ES-I3 (cell line): ENCODE data around the gene SDHB.

ENCODE experiments used
- H3K36me3 ChIP-seq: 2 replicates; pipeline ENCODE4 v1.6.1; 2013; ENCODE audit warnings: mild to moderate bottlenecking, low read length, control low read depth, moderate library complexity; ENCODE audit not compliant: insufficient read depth
- H3K4me1 ChIP-seq: 2 replicates; pipeline ENCODE4 v1.6.1; 2013; ENCODE audit warnings: mild to moderate bottlenecking, control low read depth, low read length; ENCODE audit not compliant: insufficient read depth
- H3K9ac ChIP-seq: 2 replicates; pipeline ENCODE4 v1.6.1; 2013; ENCODE audit warnings: low read depth, mild to moderate bottlenecking, low read length, moderate library complexity
- H3K9me3 ChIP-seq: 2 replicates; pipeline ENCODE4 v1.6.1; 2013; ENCODE audit warnings: mild to moderate bottlenecking, low read length, moderate library complexity; ENCODE audit not compliant: control insufficient read depth, insufficient read depth

Gene SDHB

DNA sequence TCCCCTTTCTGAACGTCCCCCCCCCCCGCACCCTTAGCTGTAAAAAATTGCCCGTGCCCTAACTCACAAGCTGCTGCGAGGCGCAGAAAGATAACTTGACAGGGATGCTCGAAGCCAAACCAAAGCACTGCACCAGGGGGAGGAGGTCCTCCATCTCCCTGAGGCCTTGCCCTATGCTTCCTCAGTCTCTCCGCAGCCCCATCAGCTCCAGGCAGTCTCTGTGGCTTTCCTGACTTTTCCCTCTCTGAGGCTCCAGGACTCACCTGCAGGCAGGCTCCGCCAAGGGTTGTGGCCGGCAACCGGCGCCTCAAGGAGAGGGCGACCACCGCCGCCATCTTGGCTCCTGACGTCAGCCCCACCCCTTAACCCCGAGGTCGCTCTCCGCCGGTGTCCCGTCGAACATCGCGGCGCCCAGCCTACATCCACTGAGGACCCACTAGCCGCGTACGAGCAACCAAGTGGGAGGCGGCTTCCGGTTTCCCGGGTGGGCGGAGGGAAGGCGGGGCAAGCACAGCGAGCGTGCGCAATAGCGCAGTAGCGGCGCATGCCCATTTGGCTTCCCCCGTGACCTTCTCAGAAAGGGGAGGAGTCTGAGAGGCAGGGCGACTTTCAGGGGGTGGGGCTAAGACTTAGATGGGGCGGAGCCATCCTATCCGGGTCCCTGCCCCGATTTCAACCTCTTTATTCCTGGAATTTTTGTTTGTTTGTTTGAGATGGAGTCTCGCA, at the start of gene SDHB:
TSS of gene SDHB (minus strand) at position 348 of the 726 bp plus-strand sequence. CDS start at position 335, 13 bp downstream.
- Histone ChIP-seq H3K9me3 (no peaks in the 10 kb centered on the region), H3K36me3 (no peaks in the 10 kb centered on the region; the same call in 1 of the 2 replicates), H3K4me1 (peaks cover 5% of the 10 kb centered on the region; the same call in 1 of the 2 replicates), H3K9ac (peak within 1 kb of the TSS; percentile 94)

DNA sequence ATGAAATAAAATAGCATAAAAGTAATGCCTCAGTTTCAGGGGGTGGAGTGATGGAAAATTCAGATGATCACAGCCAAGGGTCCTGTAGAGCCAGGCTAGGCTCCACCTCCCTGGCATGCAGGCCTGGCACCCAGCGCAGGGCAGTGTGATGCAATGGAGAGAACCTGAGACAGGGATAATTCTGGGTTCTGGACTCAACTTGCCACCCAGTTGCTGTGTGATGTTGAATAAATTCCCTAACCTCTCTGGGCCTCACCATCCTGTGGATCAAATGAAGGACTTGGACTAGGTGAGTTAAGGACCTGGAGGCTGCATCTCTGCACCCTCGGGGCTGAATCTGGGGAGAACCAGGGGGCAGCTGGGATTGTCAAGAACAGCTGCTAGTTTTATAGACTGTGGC, 48.4 kb upstream of the SDHB start:
- Histone ChIP-seq H3K4me1 (peaks cover 20% of the 10 kb centered on the region; the same call in 1 of the 2 replicates), H3K36me3 (no peaks in the 10 kb centered on the region), H3K9ac (no peak overlapping the region), H3K9me3 (no peaks in the 10 kb centered on the region)

GRCh38 chr1:17101261-17101660, 47.4 kb upstream of the SDHB start:
- Histone ChIP-seq H3K9ac (no peak overlapping the region), H3K36me3 (no peaks in the 10 kb centered on the region)

GRCh38 chr1:17099616-17100340, 45.9 kb upstream of the SDHB start:
- no peaks in the 10 kb centered on the region for H3K9me3 ChIP-seq
- H3K36me3 ChIP-seq = no peaks in the 10 kb centered on the region
- peaks cover 15% of the 10 kb centered on the region; the same call in 1 of the 2 replicates for H3K4me1 ChIP-seq
- H3K9ac ChIP-seq = no peak overlapping the region

More at GRCh38 chr1:17101261-17101660, 47.4 kb upstream of the SDHB start:
- H3K9me3 ChIP-seq = no peaks in the 10 kb centered on the region
- H3K4me1 ChIP-seq = peaks cover 20% of the 10 kb centered on the region; the same call in 1 of the 2 replicates

DNA sequence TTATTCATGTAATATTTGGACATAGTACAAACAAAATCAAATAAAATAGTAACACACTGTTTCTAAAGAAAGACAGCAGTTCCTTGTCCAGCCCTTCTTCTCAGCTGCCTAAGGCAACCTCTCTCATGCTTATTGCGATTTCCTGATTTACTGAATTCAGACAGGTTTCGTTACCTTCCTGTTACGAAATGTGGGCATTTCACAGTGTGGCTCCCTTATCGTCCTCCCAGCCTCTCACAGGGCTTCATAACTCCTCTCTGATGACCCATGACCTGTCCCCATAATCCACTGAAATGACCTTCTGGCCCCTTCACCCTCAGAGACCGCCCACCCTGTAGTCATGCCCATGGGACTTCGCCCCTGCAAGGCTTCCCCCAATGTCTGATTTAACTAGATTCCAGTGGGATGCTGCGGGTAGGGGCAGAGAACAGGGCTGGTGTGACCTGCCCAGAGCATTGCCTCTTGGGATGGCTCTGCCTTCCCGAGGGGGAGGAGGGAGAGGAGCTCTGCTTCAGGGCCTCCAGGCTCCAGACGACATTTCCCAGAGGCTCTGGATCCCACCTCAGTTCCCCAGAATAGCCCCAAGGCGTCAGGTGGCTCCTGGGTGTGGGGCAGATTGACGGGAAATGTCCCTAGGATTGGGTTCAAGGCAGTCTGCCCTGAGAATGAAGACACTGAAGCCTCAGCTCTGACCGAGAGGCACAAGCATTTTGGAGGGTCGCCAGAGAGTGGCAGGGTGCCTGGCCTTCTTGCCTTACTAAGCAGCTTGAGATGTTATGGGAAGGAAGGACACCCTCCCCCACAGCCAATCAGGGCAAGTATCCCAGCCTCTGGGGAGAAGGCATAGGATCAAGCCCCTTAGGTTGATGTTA, 44.9 kb upstream of the SDHB start:
- H3K9ac ChIP-seq = no peak overlapping the region
- no peaks in the 10 kb centered on the region for H3K9me3 ChIP-seq
- H3K4me1 ChIP-seq = peaks cover 15% of the 10 kb centered on the region; the same call in 1 of the 2 replicates
- no peaks in the 10 kb centered on the region for H3K36me3 ChIP-seq

DNA sequence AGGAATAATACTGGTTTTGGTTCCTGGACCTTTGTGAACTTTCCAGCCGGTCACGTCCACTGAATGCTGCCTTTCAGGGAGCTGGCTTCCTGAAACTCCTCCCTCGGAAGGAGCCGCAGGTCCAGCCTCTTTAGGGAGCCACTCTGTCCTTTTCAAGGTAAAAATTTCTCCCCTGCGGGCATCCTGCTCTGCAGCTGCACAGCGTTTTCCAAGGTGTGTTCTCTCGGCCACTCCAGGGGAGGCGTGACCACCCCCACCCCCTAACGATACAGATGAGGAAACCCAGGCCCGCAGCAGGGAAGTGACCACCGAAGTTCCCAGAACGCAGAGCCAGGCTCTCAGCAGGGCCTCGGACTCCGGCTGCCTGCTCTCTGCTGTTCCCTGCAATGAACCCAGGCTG, 44.0 kb upstream of the SDHB start:
- no peaks in the 10 kb centered on the region for H3K9me3 ChIP-seq
- peaks cover 15% of the 10 kb centered on the region; the same call in 1 of the 2 replicates for H3K4me1 ChIP-seq
- no peaks in the 10 kb centered on the region for H3K36me3 ChIP-seq
- no peak overlapping the region for H3K9ac ChIP-seq

GRCh38 chr1:17097147-17097546, 43.3 kb upstream of the SDHB start:
- Histone ChIP-seq H3K4me1 (peaks cover 15% of the 10 kb centered on the region; the same call in 1 of the 2 replicates), H3K9ac (no peak overlapping the region), H3K9me3 (no peaks in the 10 kb centered on the region), H3K36me3 (no peaks in the 10 kb centered on the region)

GRCh38 chr1:17096584-17096983, 42.8 kb upstream of the SDHB start:
- Histone ChIP-seq H3K36me3 (no peaks in the 10 kb centered on the region), H3K9ac (no peak overlapping the region), H3K9me3 (no peaks in the 10 kb centered on the region), H3K4me1 (peaks cover 15% of the 10 kb centered on the region; the same call in 1 of the 2 replicates)

DNA sequence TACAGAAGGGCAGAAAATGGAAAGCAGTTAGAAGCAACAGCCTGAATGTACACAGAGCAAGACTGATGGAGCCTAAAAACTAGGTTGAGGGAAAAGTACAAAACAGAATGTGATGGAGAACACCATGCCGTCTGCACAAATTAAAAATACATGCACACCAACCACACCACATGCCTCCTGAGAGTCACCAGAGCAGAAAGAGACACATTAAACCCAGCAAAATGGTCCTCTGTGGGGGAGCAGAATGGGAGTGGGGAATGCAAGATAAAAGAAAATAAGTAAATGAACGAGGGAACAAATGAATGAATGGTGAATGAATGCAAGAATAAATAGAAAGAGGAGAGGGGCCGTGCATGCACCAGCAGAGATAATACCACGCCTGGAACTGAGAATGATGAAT, 41.3 kb upstream of the SDHB start:
- Histone ChIP-seq H3K9ac (no peak overlapping the region), H3K4me1 (peaks cover 15% of the 10 kb centered on the region; the same call in 1 of the 2 replicates), H3K9me3 (no peaks in the 10 kb centered on the region), H3K36me3 (no peaks in the 10 kb centered on the region)

GRCh38 chr1:17094664-17095063, 40.8 kb upstream of the SDHB start:
- H3K36me3 ChIP-seq = no peaks in the 10 kb centered on the region
- no peaks in the 10 kb centered on the region for H3K9me3 ChIP-seq
- H3K9ac ChIP-seq = no peak overlapping the region
- peaks cover 14% of the 10 kb centered on the region; the same call in 1 of the 2 replicates for H3K4me1 ChIP-seq

DNA sequence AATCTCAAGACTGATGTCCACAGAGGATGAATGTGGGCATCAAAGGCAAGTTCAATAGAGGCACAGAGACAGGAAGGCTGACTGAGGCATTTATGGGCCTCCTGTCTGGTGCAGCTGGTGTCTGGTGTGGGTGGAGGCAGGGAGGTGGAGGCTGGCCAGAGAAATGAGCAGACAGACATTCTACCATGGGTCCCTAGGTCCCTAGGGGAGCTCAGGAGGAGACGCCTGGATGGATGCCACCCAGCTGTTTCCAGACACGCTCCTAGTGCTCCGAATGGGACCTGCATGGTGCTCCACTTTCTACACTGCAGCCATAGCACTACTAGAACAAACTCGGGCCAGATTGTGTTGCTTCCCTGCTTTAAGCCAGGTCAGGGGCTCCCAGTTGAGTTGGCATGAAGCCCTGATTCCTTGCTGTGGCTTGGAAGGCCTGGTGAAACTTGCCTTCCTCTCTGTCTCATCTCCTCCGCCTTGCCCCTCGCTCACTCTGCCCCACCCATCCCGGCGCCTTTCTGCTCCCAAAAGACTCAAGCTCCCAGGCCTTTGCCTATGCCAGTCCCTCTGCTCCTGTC, 40.1 kb upstream of the SDHB start:
- Histone ChIP-seq H3K36me3 (no peaks in the 10 kb centered on the region), H3K9me3 (no peaks in the 10 kb centered on the region), H3K4me1 (peaks cover 7% of the 10 kb centered on the region; the same call in 1 of the 2 replicates), H3K9ac (no peak overlapping the region)

- no peaks in the 10 kb centered on the region for H3K9me3 ChIP-seq
- no peaks in the 10 kb centered on the region for H3K4me1 ChIP-seq
Observed at GRCh38 chr1:17091252-17091651, 37.4 kb upstream of the SDHB start.

GRCh38 chr1:17089506-17089905, 35.7 kb upstream of the SDHB start:
- Histone ChIP-seq H3K36me3 (no peaks in the 10 kb centered on the region), H3K9ac (no peak overlapping the region), H3K4me1 (no peaks in the 10 kb centered on the region), H3K9me3 (no peaks in the 10 kb centered on the region)

More at GRCh38 chr1:17091252-17091651, 37.4 kb upstream of the SDHB start:
- Histone ChIP-seq H3K9ac (no peak overlapping the region), H3K36me3 (no peaks in the 10 kb centered on the region)

DNA sequence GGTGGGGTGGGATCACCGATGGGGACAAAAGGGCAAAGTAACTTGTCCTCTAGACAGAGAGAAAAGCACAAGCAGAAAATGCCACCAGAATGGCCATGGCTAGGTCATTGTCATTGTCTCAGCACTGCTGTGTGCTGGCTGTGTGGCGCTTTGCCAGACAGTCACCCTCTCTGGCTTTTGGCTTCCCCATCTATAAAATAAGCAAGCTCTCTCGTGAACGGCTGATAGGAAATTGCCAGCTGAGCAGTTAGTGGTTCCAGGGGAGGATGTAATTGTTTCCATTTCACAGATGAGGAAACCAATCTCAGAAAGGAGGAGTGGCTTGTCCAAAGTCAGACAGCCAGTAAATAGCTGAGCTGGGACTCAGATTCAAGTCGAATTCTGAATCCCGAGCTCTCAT, 32.9 kb upstream of the SDHB start:
- Histone ChIP-seq H3K4me1 (no peaks in the 10 kb centered on the region), H3K9me3 (no peaks in the 10 kb centered on the region), H3K9ac (no peak overlapping the region), H3K36me3 (no peaks in the 10 kb centered on the region)
